Caco-2 (cell line): ENCODE results near the gene RAC2. TPM values are rescaled to one million over a fixed set of nuclear protein-coding genes. Genes with fewer than 3 reads are reported as not detected.

Experiments
- BruUV-seq: library from RNA; stranded (reverse); fragments of 400-500 nt; replicated peaks from 2 replicates; lab custom pipeline; 2021; lab: Mats Ljungman, UMichigan
- CTCF ChIA-PET: fragments of 300-600 bp; sonication (Branson Sonifier 250); formaldehyde crosslinking; loops from one replicate; lab custom pipeline; 2022; ENCODE audit warnings: antibody characterized with exemption; lab: Charles Lee
- POLR2A ChIA-PET: fragments of 300-600 bp; sonication (Branson Sonifier 250); formaldehyde crosslinking; loops from one replicate; lab custom pipeline; 2022; ENCODE audit warnings: antibody characterized with exemption; lab: Charles Lee
- DNase-seq, 2 experiments: peaks; one replicate each; pipeline versions ENCODE4 v3.0.0 to v3.0.0-alpha.2; 2020 to 2022
- H3K27me3 ChIP-seq: replicated peaks from 2 replicates; pipeline ENCODE4 v1.6.0; 2011; ENCODE audit warnings: low read length; ENCODE audit not compliant: control insufficient read depth, insufficient read depth
- H3K36me3 ChIP-seq: 2 replicates; pipeline ENCODE4 v1.5.1; 2011; ENCODE audit warnings: low read length; ENCODE audit not compliant: control insufficient read depth, insufficient read depth
- H3K4me1 ChIP-seq: fragments of 250-450 bp; sonication (Bioruptor Pico); 2 replicates; pipeline ENCODE4 v1.5.1; 2020; ENCODE audit warnings: mild to moderate bottlenecking
- H3K4me3 ChIP-seq: 2 replicates; pipeline ENCODE4 v1.5.1; 2011; ENCODE audit warnings: low read depth, mild to moderate bottlenecking, control low read depth, low read length
- H3K9me3 ChIP-seq: fragments of 250-450 bp; sonication (Bioruptor Pico); 2 replicates; pipeline ENCODE4 v1.5.1; 2020; ENCODE audit warnings: mild to moderate bottlenecking, moderate library complexity
- H3K27ac Mint-ChIP-seq: one replicate; pipeline ENCODE4 v1.8.0; 2022; ENCODE audit warnings: mixed read lengths; ENCODE audit not compliant: unreplicated experiment
- H3K27me3 Mint-ChIP-seq: one replicate; pipeline ENCODE4 v1.8.0; 2022; ENCODE audit warnings: mixed read lengths; ENCODE audit not compliant: insufficient read depth, unreplicated experiment
- H3K36me3 Mint-ChIP-seq: one replicate; pipeline ENCODE4 v1.8.0; 2022; ENCODE audit warnings: mild to moderate bottlenecking, mixed read lengths; ENCODE audit not compliant: insufficient read depth, unreplicated experiment
- H3K4me1 Mint-ChIP-seq: one replicate; pipeline ENCODE4 v1.8.0; 2022; ENCODE audit warnings: low read depth, mixed read lengths; ENCODE audit not compliant: unreplicated experiment
- H3K4me3 Mint-ChIP-seq: one replicate; pipeline ENCODE4 v1.8.0; 2022; ENCODE audit warnings: mild to moderate bottlenecking, moderate library complexity, mixed read lengths; ENCODE audit not compliant: unreplicated experiment
- H3K9me3 Mint-ChIP-seq: one replicate; pipeline ENCODE4 v1.8.0; 2022; ENCODE audit warnings: mixed read lengths; ENCODE audit not compliant: unreplicated experiment
- CTCF ChIP-seq, 2 experiments: fragments of 200-600 bp in 1 of 2; IDR thresholded peaks; 1 replicate in 1 of 2; 2 replicates in 1 of 2; pipeline versions ENCODE4 v1.5.1 to v1.8.0; 2011 to 2022; ENCODE audit warnings: antibody characterized with exemption in 1 of 2, control low read depth in 1 of 2, inconsistent platforms in 1 of 2, low read depth in 1 of 2, low read length in 1 of 2, mild to moderate bottlenecking in 1 of 2, moderate library complexity in 1 of 2; ENCODE audit not compliant: insufficient read depth in 1 of 2, severe bottlenecking in 1 of 2, unreplicated experiment in 1 of 2
- intact Hi-C: fragments of 100-400 bp; cut with micrococcal nuclease; formaldehyde crosslinking; loops from one replicate; pipeline ENCODE4 v1.10.0; 2022; ENCODE audit not compliant: unreplicated experiment
- total RNA-seq: library from RNA; stranded (reverse); gene quantifications from 2 replicates; pipeline ENCODE4 v1.2.3, GENCODE V29; 2022

RAC2 gene
- total RNA-seq, 1 experiment from 2014 or later, result 0.25 TPM

GRCh38 chr22:37223965-37224551 is 20.0 kb downstream of the RAC2 start:
- H3K9me3 Mint-ChIP-seq, result no peaks in the 10 kb centered on the region
- H3K4me3 ChIP-seq, result no peak overlapping the region
- no peaks in the 10 kb centered on the region for H3K27me3 Mint-ChIP-seq
- POLR2A ChIA-PET, result no interaction called here
- no peaks in the 10 kb centered on the region for H3K36me3 ChIP-seq
- H3K4me3 Mint-ChIP-seq, result no peak overlapping the region
- CTCF ChIA-PET, result interaction anchor here (2.0 kb wide), 1 partner anchor 25 kb away, joined by 5 read pairs; no protein-coding TSS in a partner anchor
- H3K36me3 Mint-ChIP-seq, result no peaks in the 10 kb centered on the region
- BruUV-seq, result no TSS peak
- no peak overlapping the region for H3K27ac Mint-ChIP-seq
- intact Hi-C loops, result no loop called here
- no peaks in the 10 kb centered on the region for H3K4me1 Mint-ChIP-seq
- DNase-seq, result no peak
- no peaks in the 10 kb centered on the region for H3K27me3 ChIP-seq
- TF ChIP-seq CTCF (IDR thresholded peaks at IDR 0.05; ENCODE audit: insufficient read depth in 1 of 2, low read depth in 1 of 2, low read length in 1 of 2, severe bottlenecking in 1 of 2, unreplicated experiment in 1 of 2), result no peak
- H3K9me3 ChIP-seq, result no peaks in the 10 kb centered on the region
- H3K4me1 ChIP-seq, result no peaks in the 10 kb centered on the region

GRCh38 chr22:37222440-37222971 is 21.6 kb downstream of the RAC2 start:
- ChIA-PET CTCF (interaction anchor here (2.0 kb wide), 1 partner anchor 23 kb away, joined by 5 read pairs; no protein-coding TSS in a partner anchor), POLR2A (no interaction called here)
- intact Hi-C loops, result no loop called here
- no TSS peak for BruUV-seq
- Histone ChIP-seq H3K27me3 (no peaks in the 10 kb centered on the region), H3K9me3 (no peaks in the 10 kb centered on the region), H3K4me3 (no peak overlapping the region), H3K4me1 (no peaks in the 10 kb centered on the region), H3K36me3 (no peaks in the 10 kb centered on the region)
- Mint-ChIP-seq H3K4me3 (no peak overlapping the region), H3K36me3 (no peaks in the 10 kb centered on the region), H3K9me3 (no peaks in the 10 kb centered on the region), H3K4me1 (no peaks in the 10 kb centered on the region), H3K27ac (no peak overlapping the region), H3K27me3 (peaks cover 6% of the 10 kb centered on the region)
- DNase-seq, result no peak
- TF ChIP-seq CTCF (IDR thresholded peaks at IDR 0.05; ENCODE audit: insufficient read depth in 1 of 2, low read depth in 1 of 2, low read length in 1 of 2, severe bottlenecking in 1 of 2, unreplicated experiment in 1 of 2), result no peak

GRCh38 chr22:37221424-37222333 is 22.4 kb downstream of the RAC2 start:
- Mint-ChIP-seq H3K4me3 (no peak overlapping the region), H3K27ac (no peak overlapping the region), H3K27me3 (peaks cover 6% of the 10 kb centered on the region), H3K36me3 (no peaks in the 10 kb centered on the region), H3K4me1 (no peaks in the 10 kb centered on the region), H3K9me3 (no peaks in the 10 kb centered on the region)
- CTCF ChIA-PET, result interaction anchor here (2.0 kb wide), 1 partner anchor 22 kb away, joined by 5 read pairs; no protein-coding TSS in a partner anchor
- TF ChIP-seq CTCF (IDR thresholded peaks at IDR 0.05; ENCODE audit: insufficient read depth in 1 of 2, low read depth in 1 of 2, low read length in 1 of 2, severe bottlenecking in 1 of 2, unreplicated experiment in 1 of 2), result no peak
- Histone ChIP-seq H3K9me3 (no peaks in the 10 kb centered on the region), H3K36me3 (no peaks in the 10 kb centered on the region), H3K4me1 (no peaks in the 10 kb centered on the region), H3K4me3 (no peak overlapping the region), H3K27me3 (no peaks in the 10 kb centered on the region)
- POLR2A ChIA-PET, result no interaction called here
- intact Hi-C loops, result no loop called here
- DNase-seq, result no peak
- BruUV-seq, result no TSS peak
